ENCODE results near the gene TMEM18. TPM values are rescaled to one million over a fixed set of nuclear protein-coding genes. Genes with fewer than 3 reads are reported as not detected.

TMEM18 gene
- total RNA-seq, 1 donor from 2014 or later, result 23.3 TPM

DNA sequence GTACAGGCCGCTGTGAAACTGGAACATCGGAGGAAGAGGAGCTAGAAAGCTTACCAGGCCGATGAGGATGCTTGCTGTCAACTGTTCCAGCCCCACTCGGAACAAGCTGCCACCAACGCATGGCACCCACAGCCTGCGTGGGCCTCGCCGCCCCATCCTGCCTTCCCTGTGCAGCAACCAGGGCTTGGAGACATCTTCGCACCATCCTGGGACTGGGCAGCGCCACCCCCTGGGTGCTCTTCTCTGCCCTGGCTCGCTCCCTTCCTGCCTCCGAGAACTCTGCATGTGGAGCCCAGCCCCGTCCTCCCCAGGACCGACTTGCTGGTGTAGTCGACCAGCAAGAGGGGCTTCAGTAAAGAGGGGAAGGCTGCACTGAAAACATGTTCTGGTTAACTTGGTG is 10.8 kb downstream of the TMEM18 start:
- H3K27ac Mint-ChIP-seq, result no peak overlapping the region
- no peak for DNase-seq (ENCODE audit: low spot score)
- H3K27me3 Mint-ChIP-seq (ENCODE audit: insufficient read depth), result no peaks in the 10 kb centered on the region
- intact Hi-C loops (cut with micrococcal nuclease), result no loop called here
- H3K36me3 Mint-ChIP-seq (ENCODE audit: low read depth), result peaks cover 60% of the 10 kb centered on the region
- peaks cover 21% of the 10 kb centered on the region for H3K4me1 Mint-ChIP-seq (ENCODE audit: low read depth)
- no peak overlapping the region for H3K4me3 Mint-ChIP-seq
- H3K9me3 Mint-ChIP-seq, result peaks cover 23% of the 10 kb centered on the region

DNA sequence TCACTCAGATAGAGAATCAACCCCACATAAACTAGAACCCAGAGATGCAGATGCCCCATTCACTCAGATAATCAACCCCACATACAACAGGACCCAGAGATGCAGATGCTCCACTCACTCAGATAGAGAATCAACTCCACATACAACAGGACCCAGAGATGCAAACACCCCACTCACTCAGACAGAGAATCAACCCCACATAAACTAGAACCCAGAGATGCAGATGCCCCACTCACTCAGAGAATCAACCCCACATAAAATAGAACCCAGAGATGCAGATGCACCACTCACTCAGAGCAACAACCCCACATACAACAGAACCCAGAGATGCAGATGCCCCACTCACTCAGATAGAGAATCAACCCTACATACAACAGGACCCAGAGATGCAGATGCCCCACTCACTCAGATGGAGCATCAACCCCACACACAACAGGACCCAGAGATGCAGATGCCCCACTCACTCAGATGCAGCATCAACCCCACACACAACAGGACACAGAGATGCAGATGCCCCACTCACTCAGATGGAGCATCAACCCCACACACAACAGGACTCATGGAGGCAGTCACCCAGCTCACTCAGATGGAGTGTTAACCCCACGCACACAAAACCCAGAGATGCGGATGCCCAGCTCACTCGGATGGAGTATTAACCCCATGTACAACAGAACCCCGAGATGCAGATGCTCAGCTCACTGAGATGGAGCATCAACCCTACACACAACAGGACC is 11.7 kb downstream of the TMEM18 start:
- H3K9me3 Mint-ChIP-seq, result peaks cover 23% of the 10 kb centered on the region
- peaks cover 21% of the 10 kb centered on the region for H3K4me1 Mint-ChIP-seq (ENCODE audit: low read depth)
- H3K4me3 Mint-ChIP-seq, result no peak overlapping the region
- H3K27ac Mint-ChIP-seq, result no peak overlapping the region
- intact Hi-C loops (cut with micrococcal nuclease), result no loop called here
- no peaks in the 10 kb centered on the region for H3K27me3 Mint-ChIP-seq (ENCODE audit: insufficient read depth)
- peaks cover 60% of the 10 kb centered on the region for H3K36me3 Mint-ChIP-seq (ENCODE audit: low read depth)
- no peak for DNase-seq (ENCODE audit: low spot score)

DNA sequence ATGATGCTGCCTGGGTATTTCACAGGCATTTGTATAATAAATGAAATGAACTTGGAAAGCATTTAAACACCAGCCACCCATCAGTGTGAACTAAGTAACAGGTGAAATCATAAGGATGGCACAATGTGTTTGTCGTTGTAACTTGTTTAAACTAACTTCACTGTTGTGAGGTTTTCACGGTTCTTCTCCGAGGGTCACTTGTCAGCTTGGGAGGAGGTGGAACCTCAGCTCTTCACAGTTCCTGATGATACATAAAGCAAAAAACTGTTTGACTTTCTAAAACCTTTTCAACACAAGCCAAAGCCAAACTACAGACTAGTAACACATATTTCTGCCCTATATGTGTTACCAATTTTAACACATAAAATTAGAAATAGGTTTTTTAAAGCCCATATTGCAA is 13.1 kb downstream of the TMEM18 start:
- Mint-ChIP-seq H3K4me1 (ENCODE audit: low read depth) (peaks cover 21% of the 10 kb centered on the region), H3K9me3 (peaks cover 23% of the 10 kb centered on the region), H3K27ac (no peak overlapping the region), H3K4me3 (no peak overlapping the region), H3K27me3 (ENCODE audit: insufficient read depth) (no peaks in the 10 kb centered on the region), H3K36me3 (ENCODE audit: low read depth) (peaks cover 49% of the 10 kb centered on the region)
- DNase-seq (ENCODE audit: low spot score), result no peak
- intact Hi-C loops (cut with micrococcal nuclease), result no loop called here

DNA sequence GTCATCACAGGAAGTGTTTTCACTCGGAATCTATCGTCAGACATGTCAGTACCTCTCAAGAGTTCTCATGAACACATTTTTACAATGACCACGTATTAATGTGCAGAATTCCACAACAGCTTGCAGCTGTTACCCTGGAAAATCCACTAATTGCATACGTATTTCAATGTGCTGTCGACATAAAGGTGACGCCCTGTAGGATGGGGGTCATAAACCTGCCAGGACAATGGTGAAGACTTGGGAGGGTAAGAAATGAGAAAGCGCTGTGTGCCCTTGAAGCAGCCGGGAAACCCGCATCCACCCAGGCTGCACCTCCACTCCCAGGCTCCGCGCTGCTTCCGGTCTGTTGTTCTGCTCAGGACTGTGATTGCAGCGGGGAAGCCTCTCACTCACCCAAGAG is 14.0 kb downstream of the TMEM18 start:
- Mint-ChIP-seq H3K36me3 (ENCODE audit: low read depth) (peaks cover 42% of the 10 kb centered on the region), H3K27ac (no peak overlapping the region), H3K4me3 (no peak overlapping the region), H3K4me1 (ENCODE audit: low read depth) (peaks cover 21% of the 10 kb centered on the region), H3K9me3 (peaks cover 21% of the 10 kb centered on the region), H3K27me3 (ENCODE audit: insufficient read depth) (peaks cover 4% of the 10 kb centered on the region)
- DNase-seq (ENCODE audit: low spot score), result no peak
- intact Hi-C loops (cut with micrococcal nuclease), result no loop called here

DNA sequence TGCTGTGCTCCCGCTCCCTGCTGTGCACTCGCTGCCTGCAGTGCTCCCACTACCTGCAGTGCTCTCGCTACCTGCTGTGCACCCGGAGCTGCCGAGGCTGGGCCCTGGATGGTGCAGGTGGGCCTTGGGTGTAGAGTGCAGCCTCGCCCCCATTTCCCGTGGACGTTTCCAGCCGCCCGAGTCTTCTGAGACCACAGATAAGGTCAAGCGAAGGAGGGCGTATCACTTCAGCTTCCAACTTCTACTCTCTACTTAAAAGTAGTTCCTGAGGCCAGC is 15.9 kb downstream of the TMEM18 start:
- intact Hi-C loops (cut with micrococcal nuclease), result no loop called here
- Mint-ChIP-seq H3K27me3 (ENCODE audit: insufficient read depth) (peaks cover 12% of the 10 kb centered on the region), H3K27ac (no peak overlapping the region), H3K9me3 (peaks cover 12% of the 10 kb centered on the region), H3K36me3 (ENCODE audit: low read depth) (peaks cover 28% of the 10 kb centered on the region), H3K4me1 (ENCODE audit: low read depth) (peaks cover 29% of the 10 kb centered on the region), H3K4me3 (no peak overlapping the region)
- no peak for DNase-seq (ENCODE audit: low spot score)

DNA sequence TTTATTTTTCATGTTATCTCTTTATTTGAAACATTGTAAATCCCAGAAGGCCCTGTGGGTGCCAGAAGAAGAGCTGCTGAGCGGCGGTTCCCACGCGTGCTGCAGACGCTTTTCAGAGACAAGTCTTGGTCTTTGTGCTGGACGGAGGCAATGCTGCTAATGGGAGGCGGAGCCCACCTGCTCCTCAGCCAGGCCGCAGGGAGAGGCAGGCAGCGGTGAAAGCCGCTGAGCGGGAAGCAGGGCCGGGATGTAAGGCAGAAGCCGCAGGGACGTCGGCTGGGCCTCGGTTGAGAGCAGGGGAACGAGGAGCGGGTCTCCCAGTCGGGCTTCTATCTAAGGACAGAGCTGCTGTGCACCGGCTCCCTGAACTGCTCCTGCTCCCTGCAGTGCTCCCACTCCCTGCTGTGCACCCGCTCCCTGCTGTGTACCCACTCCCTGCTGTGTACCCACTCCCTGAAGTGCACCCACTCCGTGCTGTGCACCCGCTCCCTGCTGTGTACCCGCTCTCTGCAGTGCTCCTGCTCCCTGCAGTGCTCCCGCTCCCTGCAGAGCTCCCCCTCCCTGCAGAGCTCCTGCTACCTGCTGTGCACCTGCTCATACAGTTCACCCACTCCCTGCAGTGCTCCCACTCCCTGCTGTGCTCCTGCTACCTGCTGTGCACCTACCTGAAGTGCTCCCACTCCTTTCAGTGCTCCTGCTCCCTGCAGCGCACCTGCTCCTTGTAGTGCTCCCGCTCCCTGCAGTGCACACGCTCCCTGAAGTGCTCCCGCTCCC is 16.4 kb downstream of the TMEM18 start:
- Mint-ChIP-seq H3K27ac (no peak overlapping the region), H3K4me3 (no peak overlapping the region), H3K27me3 (ENCODE audit: insufficient read depth) (peaks cover 12% of the 10 kb centered on the region), H3K4me1 (ENCODE audit: low read depth) (peaks cover 29% of the 10 kb centered on the region), H3K9me3 (peaks cover 11% of the 10 kb centered on the region), H3K36me3 (ENCODE audit: low read depth) (peaks cover 24% of the 10 kb centered on the region)
- intact Hi-C loops (cut with micrococcal nuclease), result no loop called here
- no peak for DNase-seq (ENCODE audit: low spot score)

DNA sequence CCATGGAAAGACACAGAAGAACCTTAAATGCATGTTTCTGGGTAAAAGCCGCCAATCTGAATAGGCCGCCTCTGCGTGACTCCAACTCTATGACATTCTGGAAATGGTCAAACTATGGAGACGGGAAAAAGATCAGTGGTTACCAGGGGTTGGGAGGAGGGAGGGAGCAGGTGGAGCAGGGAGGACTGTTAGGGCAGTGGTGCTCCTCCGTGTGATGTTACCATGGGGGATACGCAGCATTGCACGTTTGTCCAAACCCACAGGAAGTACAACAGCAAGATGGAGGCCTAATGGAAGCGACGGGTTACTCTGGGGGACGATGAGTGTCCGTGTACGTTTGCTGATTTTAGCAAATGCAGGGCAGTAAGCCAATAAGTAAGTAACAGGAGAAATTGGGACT is 17.2 kb downstream of the TMEM18 start:
- Mint-ChIP-seq H3K4me3 (no peak overlapping the region), H3K27ac (no peak overlapping the region), H3K4me1 (ENCODE audit: low read depth) (peaks cover 27% of the 10 kb centered on the region), H3K36me3 (ENCODE audit: low read depth) (peaks cover 16% of the 10 kb centered on the region), H3K27me3 (ENCODE audit: insufficient read depth) (peaks cover 12% of the 10 kb centered on the region), H3K9me3 (peaks cover 4% of the 10 kb centered on the region)
- intact Hi-C loops (cut with micrococcal nuclease), result no loop called here
- no peak for DNase-seq (ENCODE audit: low spot score)

DNA sequence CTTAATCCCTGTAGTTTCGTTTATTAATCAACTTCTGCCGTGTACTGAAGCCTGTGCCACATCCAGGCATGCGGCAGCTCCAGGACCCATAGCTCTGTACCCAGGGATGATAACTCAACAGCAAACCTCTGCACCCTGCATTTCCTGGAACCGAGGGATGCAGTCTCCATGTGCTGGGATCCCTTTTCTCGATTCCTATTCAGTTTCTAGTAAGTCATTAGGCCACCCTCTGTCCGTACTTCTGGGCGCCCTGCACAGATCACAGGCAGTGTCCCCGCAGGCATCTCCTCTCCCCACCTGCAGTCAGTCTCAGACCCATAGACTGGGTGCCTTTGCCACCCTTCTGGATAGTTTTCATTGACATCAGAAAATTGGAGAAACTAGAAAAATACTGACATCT is 18.8 kb downstream of the TMEM18 start:
- no peak for DNase-seq (ENCODE audit: low spot score)
- H3K9me3 Mint-ChIP-seq, result no peaks in the 10 kb centered on the region
- no peak overlapping the region for H3K27ac Mint-ChIP-seq
- H3K27me3 Mint-ChIP-seq (ENCODE audit: insufficient read depth), result peaks cover 12% of the 10 kb centered on the region
- intact Hi-C loops (cut with micrococcal nuclease), result no loop called here
- no peak overlapping the region for H3K4me3 Mint-ChIP-seq
- peaks cover 3% of the 10 kb centered on the region for H3K36me3 Mint-ChIP-seq (ENCODE audit: low read depth)
- H3K4me1 Mint-ChIP-seq (ENCODE audit: low read depth), result peaks cover 19% of the 10 kb centered on the region

DNA sequence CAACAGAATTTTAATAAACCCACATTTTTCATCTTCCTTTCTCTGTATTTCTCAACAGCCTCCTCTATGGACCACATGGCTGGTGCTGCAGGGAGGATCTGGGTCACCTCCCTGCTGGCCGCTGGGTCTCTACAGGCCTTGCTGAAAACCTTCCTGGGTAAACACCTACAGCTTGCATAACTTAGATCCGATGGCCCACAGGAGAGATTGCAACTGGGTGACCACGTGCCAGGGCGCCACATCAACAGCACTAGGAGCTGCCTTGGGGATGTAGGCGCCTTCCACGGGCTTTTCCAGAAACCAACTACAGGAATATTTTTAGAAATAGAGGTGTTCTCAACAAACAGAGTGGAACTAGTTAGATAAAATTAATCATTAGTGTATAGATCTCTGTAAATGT is 19.4 kb downstream of the TMEM18 start:
- H3K4me1 Mint-ChIP-seq (ENCODE audit: low read depth), result peaks cover 16% of the 10 kb centered on the region
- peaks cover under 1% of the 10 kb centered on the region for H3K36me3 Mint-ChIP-seq (ENCODE audit: low read depth)
- H3K27me3 Mint-ChIP-seq (ENCODE audit: insufficient read depth), result peaks cover 12% of the 10 kb centered on the region
- H3K9me3 Mint-ChIP-seq, result no peaks in the 10 kb centered on the region
- DNase-seq (ENCODE audit: low spot score), result no peak
- intact Hi-C loops (cut with micrococcal nuclease), result no loop called here
- H3K27ac Mint-ChIP-seq, result no peak overlapping the region
- H3K4me3 Mint-ChIP-seq, result no peak overlapping the region

DNA sequence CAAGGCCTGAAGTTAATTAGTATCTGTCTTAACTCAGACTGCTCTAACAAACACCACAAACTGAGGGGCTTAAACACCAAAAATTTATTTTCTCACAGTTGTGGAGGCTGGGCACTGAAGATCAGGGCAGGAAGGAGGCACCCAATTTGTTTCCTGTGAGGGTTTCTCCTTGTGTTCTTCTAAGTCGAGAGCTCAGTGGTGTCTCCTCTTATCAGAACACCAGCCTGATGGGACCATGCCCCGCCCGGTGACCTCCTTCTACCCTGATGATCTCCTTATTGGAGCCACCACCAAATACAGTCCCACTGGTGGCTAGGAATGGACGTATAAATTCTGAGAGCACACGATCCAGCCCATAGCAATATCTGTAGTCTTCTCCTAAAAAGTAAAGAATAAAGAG is 20.5 kb downstream of the TMEM18 start:
- Mint-ChIP-seq H3K27me3 (ENCODE audit: insufficient read depth) (peaks cover 12% of the 10 kb centered on the region), H3K4me1 (ENCODE audit: low read depth) (peaks cover 7% of the 10 kb centered on the region), H3K36me3 (ENCODE audit: low read depth) (no peaks in the 10 kb centered on the region), H3K27ac (no peak overlapping the region), H3K9me3 (no peaks in the 10 kb centered on the region), H3K4me3 (no peak overlapping the region)
- DNase-seq (ENCODE audit: low spot score), result no peak
- intact Hi-C loops (cut with micrococcal nuclease), result no loop called here

DNA sequence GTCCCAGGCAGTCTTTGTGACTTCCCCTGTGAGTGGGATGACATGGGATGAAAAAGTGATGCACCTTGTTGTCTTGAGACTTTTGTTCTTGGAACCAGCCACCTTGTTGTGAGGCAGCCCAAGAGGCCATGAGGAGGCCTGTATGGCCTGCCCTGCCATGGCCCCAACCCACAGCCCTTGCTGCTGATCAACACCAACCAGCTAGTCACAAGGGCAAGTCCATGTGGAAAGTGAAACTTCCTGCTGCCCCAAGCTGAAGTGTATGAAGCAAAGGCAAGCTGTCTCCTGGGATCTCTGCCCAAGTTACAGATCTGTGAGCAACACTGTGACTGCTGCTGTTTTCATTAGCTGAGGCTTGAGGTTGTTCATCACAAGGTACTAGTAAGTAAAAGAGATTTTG is 21.6 kb downstream of the TMEM18 start:
- no peaks in the 10 kb centered on the region for H3K9me3 Mint-ChIP-seq
- intact Hi-C loops (cut with micrococcal nuclease), result no loop called here
- no peak for DNase-seq (ENCODE audit: low spot score)
- peaks cover 12% of the 10 kb centered on the region for H3K27me3 Mint-ChIP-seq (ENCODE audit: insufficient read depth)
- H3K4me1 Mint-ChIP-seq (ENCODE audit: low read depth), result peaks cover 7% of the 10 kb centered on the region
- no peak overlapping the region for H3K4me3 Mint-ChIP-seq
- no peaks in the 10 kb centered on the region for H3K36me3 Mint-ChIP-seq (ENCODE audit: low read depth)
- H3K27ac Mint-ChIP-seq, result no peak overlapping the region

DNA sequence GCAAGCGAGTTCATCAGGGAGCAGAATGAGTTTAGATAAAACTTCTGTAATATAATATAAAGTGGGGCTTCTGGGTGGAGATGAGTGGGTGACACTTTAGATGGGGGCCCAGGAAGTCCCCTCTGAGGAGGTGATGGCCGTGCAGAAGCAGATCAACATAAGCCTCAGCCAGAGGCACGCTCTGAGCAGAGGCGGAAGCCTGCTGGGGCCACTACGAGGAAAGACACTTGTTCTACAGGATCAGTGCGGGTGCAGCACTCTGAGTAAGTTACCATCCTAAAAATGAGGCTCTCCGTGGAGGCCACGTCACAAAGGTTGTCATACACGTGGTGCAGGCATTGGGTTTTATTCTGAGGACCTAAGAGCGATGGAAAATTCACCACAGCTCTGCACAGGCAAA is 22.3 kb downstream of the TMEM18 start:
- H3K4me3 Mint-ChIP-seq, result no peak overlapping the region
- DNase-seq (ENCODE audit: low spot score), result no peak
- no peaks in the 10 kb centered on the region for H3K36me3 Mint-ChIP-seq (ENCODE audit: low read depth)
- H3K4me1 Mint-ChIP-seq (ENCODE audit: low read depth), result peaks cover 7% of the 10 kb centered on the region
- H3K9me3 Mint-ChIP-seq, result no peaks in the 10 kb centered on the region
- no peak overlapping the region for H3K27ac Mint-ChIP-seq
- intact Hi-C loops (cut with micrococcal nuclease), result no loop called here
- peaks cover 12% of the 10 kb centered on the region for H3K27me3 Mint-ChIP-seq (ENCODE audit: insufficient read depth)

DNA sequence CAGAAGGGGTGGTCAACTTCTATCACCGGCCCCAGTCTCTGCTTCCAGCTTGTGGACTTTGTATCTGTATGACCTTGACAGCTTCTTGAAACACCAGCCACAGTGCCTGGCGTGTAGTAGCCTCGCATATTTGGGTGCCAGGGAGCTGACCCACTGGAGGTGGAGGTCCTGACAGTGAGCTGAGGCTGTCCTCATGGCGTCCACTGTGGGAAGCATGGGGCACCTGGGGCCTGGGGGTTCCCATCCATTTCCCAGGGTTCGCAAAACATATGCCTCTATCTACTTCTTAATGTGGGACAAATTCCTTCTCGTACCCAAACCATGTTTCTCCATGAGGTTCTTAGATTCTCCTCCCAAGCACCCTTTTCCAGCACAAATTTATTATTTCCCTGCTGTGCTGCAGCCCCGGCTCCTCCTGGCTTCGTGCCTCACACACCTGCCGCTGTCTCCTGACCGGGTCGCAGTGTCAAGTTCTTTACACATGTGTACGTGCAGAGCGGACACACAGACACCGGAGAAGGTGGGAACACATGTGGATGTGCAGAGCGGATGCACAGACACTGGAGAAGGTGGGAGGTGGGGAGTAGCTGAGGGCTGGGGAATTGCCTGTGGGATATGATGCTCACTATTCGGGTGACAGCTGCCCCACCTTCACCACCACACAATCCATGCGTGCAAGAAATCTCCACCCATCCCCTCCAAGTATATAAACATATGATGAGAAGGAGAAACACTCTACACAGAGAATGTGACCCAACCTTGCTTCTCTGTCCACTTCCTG is 23.4 kb downstream of the TMEM18 start:
- Mint-ChIP-seq H3K4me1 (ENCODE audit: low read depth) (peaks cover 7% of the 10 kb centered on the region), H3K4me3 (no peak overlapping the region), H3K27ac (no peak overlapping the region), H3K9me3 (no peaks in the 10 kb centered on the region), H3K36me3 (ENCODE audit: low read depth) (no peaks in the 10 kb centered on the region), H3K27me3 (ENCODE audit: insufficient read depth) (peaks cover 12% of the 10 kb centered on the region)
- intact Hi-C loops (cut with micrococcal nuclease), result no loop called here
- DNase-seq (ENCODE audit: low spot score), result no peak

All from activated T-helper 1 cell treated with anti-CD3 and anti-CD28 coated beads, Interleukin-12 subunit alpha, Interleukin-12 subunit beta, Interleukin-2, Interleukin-4 antibody, amounts not matched to agents 30 ng/mL and 10 ng/mL and 1 ng/mL, durations not matched to agents 14 hours and 24 hours and 36 hours (primary cell).